Ectodermal cell (in vitro differentiated cells): ENCODE data around the gene ALKBH2.
A peak's percentile ranks its signal among the peaks of the same experiment; 100 is the strongest.
"Not testable (repeated sequence)": the region's sequence is repeated elsewhere in the genome, so short reads cannot be mapped to it uniquely, and the experiment has no call there.

Experiments used
- H3K27ac ChIP-seq: 2 replicates; pipeline ENCODE4 v1.7.0; 2013; ENCODE audit warnings: mild to moderate bottlenecking, low read depth, low read length; ENCODE audit not compliant: insufficient read depth, poor library complexity, severe bottlenecking
- H3K27me3 ChIP-seq: 2 replicates; pipeline ENCODE4 v1.7.0; 2013; ENCODE audit warnings: mild to moderate bottlenecking, low read length; ENCODE audit not compliant: insufficient read depth, control insufficient read depth, poor library complexity, severe bottlenecking
- H3K36me3 ChIP-seq: one replicate; pipeline ENCODE4 v1.7.0; 2013; ENCODE audit warnings: low read length; ENCODE audit not compliant: control insufficient read depth, insufficient read depth
- H3K4me1 ChIP-seq: one replicate; pipeline ENCODE4 v1.7.0; 2013; ENCODE audit warnings: low read length; ENCODE audit not compliant: control insufficient read depth, insufficient read depth
- H3K4me3 ChIP-seq: 2 replicates; pipeline ENCODE4 v1.7.0; 2013; ENCODE audit warnings: low read depth, low read length, control low read depth; ENCODE audit not compliant: insufficient read depth
- H3K9me3 ChIP-seq: 2 replicates; pipeline ENCODE4 v1.7.0; 2013; ENCODE audit warnings: mild to moderate bottlenecking, low read length, moderate library complexity; ENCODE audit not compliant: control insufficient read depth
- WGBS, 2 experiments: methylation state at CpG; one replicate each; pipeline ENCODE4 v1.1.7; 2013; ENCODE audit warnings: missing lambda C conversion rate in 2 of 2; 5-methylcytosine and 5-hydroxymethylcytosine counted together

The ALKBH2 gene

DNA sequence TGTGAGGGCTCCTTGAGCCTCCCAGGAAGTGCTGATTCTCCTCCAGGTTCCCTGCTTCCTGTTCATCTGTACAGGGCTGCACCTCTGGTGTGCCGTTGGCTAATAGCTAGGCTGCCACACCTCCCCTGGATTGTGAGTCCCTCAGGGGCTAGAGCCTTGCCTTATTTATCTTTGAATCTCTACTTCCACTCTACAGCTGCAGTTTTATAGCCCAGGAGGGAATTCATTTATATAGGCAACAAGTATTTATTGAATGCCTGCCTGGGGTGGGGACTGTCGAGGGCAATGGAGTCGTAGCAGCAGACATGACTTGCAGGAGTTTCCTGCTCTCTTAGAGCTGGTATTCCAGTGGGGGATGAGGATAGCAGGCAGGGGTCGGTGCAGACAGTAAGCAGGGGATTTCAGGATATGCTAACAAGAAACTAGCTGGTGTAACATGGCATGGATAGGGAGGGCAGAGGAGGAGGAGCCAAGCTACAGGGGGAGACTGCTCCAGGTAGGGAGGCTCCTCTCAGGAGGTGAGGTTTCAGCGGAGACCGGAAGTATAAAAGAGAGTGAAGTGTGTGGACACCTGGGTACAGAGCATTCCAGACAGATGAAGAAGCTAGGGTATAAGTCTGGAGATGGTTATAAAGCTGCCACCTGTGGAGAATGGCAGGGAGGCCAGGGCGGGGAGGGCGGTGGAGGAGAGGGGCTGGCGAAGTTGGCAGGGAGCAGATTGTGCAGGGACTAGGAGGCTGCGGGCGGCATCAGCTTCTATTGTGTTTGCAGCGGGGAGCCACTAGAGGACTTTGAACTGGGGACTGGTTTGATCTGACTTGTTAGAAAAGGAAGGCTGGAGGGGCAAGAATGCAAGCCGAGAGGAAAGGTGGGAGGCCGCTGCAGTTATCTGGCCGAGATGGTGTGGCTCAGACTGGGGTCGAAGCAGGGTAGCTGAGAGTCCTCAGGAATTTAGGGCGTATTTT, 23.7 kb downstream of the ALKBH2 start:
- H3K36me3 ChIP-seq: no peaks in the 10 kb centered on the region
- 15 to 16% methylated on average over 17 of the region's 17 CpGs for WGBS, 2 experiments

DNA sequence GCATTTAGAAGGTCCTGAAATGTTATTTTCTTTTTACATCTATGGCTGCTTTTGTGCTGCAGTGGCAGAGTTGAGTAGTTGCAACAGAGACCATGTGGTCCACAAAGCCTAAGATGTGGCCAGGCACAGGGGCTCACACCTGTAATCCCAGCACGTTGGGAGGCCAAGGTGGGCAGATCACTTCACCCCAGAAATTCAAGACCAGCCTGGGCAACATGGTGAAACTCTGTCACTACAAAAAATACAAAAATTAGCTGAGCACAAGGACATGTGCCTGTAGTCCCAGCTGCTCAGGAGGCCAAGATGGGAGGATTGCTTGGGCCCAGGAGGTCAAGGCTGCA, 27.4 kb downstream of the ALKBH2 start:
- Histone ChIP-seq H3K36me3 (no peaks in the 10 kb centered on the region), H3K27ac (no peak overlapping the region), H3K9me3 (no peaks in the 10 kb centered on the region), H3K27me3 (no peaks in the 10 kb centered on the region), H3K4me3 (no peak overlapping the region), H3K4me1 (peaks cover 18% of the 10 kb centered on the region)
- 76 to 93% methylated on average over 1 of the region's 1 CpG for WGBS, 2 experiments

More for the DNA sequence above, 23.7 kb downstream of the ALKBH2 start:
- peak overlapping the region; percentile 80 for H3K27ac ChIP-seq
- no peaks in the 10 kb centered on the region for H3K9me3 ChIP-seq
- H3K27me3 ChIP-seq: no peaks in the 10 kb centered on the region
- H3K4me1 ChIP-seq: peaks cover 26% of the 10 kb centered on the region
- no peak overlapping the region for H3K4me3 ChIP-seq

DNA sequence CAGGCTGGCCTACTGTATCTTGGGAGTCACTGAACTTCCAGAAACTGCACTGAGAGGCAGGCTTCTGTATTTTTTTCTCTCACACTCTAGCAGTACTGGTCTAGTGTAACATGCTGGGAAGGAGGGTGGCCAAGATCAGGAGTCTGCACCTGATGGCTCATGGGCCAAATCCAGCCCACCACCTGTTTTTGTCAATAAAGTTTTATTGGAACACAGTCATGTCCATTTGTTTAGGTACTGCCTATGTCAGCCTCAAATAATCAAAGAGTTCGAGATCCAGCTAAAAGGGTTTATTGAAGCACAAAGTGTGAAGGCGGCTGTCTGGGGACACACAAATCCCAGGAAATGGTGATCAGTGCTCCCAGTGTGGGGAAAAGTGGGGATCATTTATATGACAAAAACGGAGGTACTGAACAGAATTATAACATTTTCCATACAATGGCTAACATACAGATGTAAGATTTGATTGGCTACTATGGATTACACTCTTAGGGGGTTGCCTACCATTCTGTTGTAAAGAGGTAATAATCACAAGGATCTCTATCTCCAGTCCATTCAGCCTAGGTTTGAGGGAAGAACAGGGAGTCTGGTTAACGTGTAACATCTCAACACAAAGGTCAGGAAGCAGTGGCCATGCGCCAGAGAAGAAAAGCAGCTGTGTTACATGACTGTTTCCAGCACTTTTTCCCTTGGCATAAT, 28.0 kb downstream of the ALKBH2 start:
- Histone ChIP-seq H3K27me3 (no peaks in the 10 kb centered on the region), H3K9me3 (no peaks in the 10 kb centered on the region), H3K36me3 (no peaks in the 10 kb centered on the region), H3K27ac (no peak overlapping the region), H3K4me1 (peaks cover 12% of the 10 kb centered on the region), H3K4me3 (no peak overlapping the region)
- 91 to 95% methylated on average over 4 to 5 of the region's 5 CpGs for WGBS, 2 experiments

- WGBS, 2 experiments: 89 to 91% methylated on average over 3 of the region's 3 CpGs
- H3K27ac ChIP-seq: no peak overlapping the region
- no peak overlapping the region for H3K4me3 ChIP-seq
- no peaks in the 10 kb centered on the region for H3K9me3 ChIP-seq
- H3K36me3 ChIP-seq: no peaks in the 10 kb centered on the region
- H3K27me3 ChIP-seq: no peaks in the 10 kb centered on the region
- peaks cover 1% of the 10 kb centered on the region for H3K4me1 ChIP-seq
These were observed 29.1 kb downstream of the ALKBH2 start for GRCh38 chr12:109064143-109064542.

DNA sequence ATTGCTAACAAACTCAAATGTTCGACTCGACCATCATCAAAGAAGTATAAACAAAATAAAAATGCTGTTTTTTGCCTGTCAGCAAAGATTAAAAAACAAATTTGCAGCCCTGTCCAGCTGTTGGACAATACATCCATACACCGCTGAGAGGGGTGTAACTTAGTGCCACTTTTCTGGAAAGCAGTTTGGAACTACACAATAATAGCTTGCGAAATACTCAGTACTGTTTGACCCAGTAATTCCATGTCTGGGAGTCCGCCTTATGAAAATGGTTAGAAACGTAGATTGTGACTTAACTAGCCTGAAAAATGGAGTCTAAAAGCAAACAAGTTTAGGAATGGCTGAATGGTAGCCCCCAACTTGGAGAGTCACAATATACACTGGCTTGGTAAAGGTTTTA, 34.5 kb downstream of the ALKBH2 start:
- Histone ChIP-seq H3K27ac (no peak overlapping the region), H3K9me3 (no peaks in the 10 kb centered on the region), H3K4me1 (peaks cover under 1% of the 10 kb centered on the region), H3K27me3 (no peaks in the 10 kb centered on the region), H3K36me3 (no peaks in the 10 kb centered on the region), H3K4me3 (no peak overlapping the region)
- WGBS, 2 experiments: 95% methylated on average over 6 of the region's 6 CpGs

GRCh38 chr12:109057376-109057775, 35.9 kb downstream of the ALKBH2 start:
- Histone ChIP-seq H3K4me1 (peaks cover 7% of the 10 kb centered on the region), H3K4me3 (no peak overlapping the region), H3K27ac (no peak overlapping the region), H3K27me3 (no peaks in the 10 kb centered on the region), H3K9me3 (no peaks in the 10 kb centered on the region), H3K36me3 (no peaks in the 10 kb centered on the region)
- 91 to 96% methylated on average over 1 of the region's 1 CpG for WGBS, 2 experiments

DNA sequence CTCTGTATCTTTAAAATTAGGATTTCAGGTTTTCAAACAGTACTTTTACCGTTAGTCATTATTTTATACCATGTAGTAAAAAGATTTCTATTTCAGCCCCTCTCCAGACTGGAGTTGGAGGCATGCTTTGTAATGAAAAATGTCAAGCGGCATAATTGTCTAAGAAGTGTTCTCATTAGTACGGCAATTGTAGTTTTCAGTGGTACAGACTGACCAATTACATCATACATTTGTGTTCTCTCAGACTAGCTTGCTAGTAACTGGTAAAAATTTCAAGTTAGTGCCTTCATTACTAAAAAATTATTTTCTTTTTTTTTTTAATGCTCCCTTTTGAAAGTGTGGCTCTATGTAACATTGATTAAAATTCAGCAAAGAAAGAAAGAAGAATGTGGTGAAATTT, 36.4 kb downstream of the ALKBH2 start:
- H3K27ac ChIP-seq: no peak overlapping the region
- no peaks in the 10 kb centered on the region for H3K27me3 ChIP-seq
- no peaks in the 10 kb centered on the region for H3K9me3 ChIP-seq
- no peaks in the 10 kb centered on the region for H3K36me3 ChIP-seq
- WGBS, 2 experiments: 95 to 97% methylated on average over 2 of the region's 3 CpGs
- peaks cover 7% of the 10 kb centered on the region for H3K4me1 ChIP-seq
- no peak overlapping the region for H3K4me3 ChIP-seq

- no peak overlapping the region for H3K27ac ChIP-seq
- H3K27me3 ChIP-seq: no peaks in the 10 kb centered on the region
- no peaks in the 10 kb centered on the region for H3K36me3 ChIP-seq
- H3K4me3 ChIP-seq: no peak overlapping the region
- H3K9me3 ChIP-seq: no peaks in the 10 kb centered on the region
- peaks cover 7% of the 10 kb centered on the region for H3K4me1 ChIP-seq
These were observed 38.8 kb downstream of the ALKBH2 start for GRCh38 chr12:109054520-109054919.

DNA sequence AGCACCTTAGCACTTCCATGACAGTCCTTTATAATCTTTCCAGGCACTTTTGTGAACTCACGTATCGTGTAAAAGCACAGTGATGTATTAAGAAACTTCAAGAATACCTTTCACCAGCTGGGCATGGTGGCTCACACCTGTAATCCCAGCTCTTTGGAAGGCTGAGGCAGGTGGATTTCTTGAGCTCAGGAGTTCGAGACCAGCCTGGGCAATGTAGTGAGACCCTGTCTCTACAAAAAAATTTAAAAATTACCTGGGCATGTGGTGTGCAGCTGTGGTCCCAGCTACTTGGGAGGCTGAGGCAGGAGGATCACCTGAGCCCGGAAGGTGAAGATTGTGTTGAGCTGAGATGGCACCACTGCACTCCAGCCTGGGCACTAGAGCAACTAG, 39.2 kb downstream of the ALKBH2 start:
- H3K27ac ChIP-seq, H3K4me1 ChIP-seq, H3K9me3 ChIP-seq, H3K27me3 ChIP-seq, H3K36me3 ChIP-seq, H3K4me3 ChIP-seq: not testable (repeated sequence)
- WGBS, 2 experiments: 89 to 94% methylated on average over 4 of the region's 4 CpGs

DNA sequence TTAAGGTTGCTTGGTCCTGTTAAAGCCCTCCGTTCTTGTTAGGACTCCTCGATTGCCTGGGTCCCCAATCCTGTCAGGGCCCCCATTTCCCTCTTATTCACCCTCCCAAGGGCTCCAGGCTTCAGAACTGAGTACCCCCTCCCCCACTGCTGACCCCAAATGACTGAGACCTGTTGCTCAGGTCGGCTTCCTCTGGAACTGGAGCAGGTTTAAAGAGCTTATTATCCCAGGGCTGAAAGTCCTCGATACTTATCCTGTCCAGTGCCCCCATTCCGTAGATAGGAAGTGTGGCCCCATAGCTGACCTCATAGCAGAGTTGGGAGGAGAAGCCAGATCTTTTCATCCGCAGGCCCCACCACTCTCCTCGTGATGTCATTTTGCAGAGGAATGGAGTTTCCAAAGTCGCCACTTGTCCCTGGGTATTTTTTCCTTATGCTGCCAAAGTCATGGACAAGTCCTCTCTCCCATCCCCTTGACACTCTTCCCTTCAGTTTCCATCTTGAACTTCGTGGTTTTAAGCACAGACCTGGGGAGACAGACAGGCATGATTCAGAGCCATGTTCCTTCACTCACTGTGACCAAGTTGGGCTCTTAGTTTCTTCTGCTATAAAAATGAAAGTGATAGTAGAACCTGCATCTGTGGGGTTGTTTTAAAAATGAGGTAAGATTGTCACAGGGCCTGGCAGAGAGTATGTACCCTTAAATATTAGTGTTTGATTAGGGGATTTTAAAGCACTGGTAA, 39.7 kb downstream of the ALKBH2 start:
- H3K27me3 ChIP-seq: no peaks in the 10 kb centered on the region
- H3K4me1 ChIP-seq: peaks cover 7% of the 10 kb centered on the region
- no peaks in the 10 kb centered on the region for H3K9me3 ChIP-seq
- H3K36me3 ChIP-seq: no peaks in the 10 kb centered on the region
- WGBS, 2 experiments: 54 to 56% methylated on average over 9 of the region's 9 CpGs
- H3K4me3 ChIP-seq: peak overlapping the region; percentile 95
- no peak overlapping the region for H3K27ac ChIP-seq
